Liver (tissue), 9 donors: Measurements from ENCODE around the gene MGME1. TPM values are rescaled to one million over a fixed set of nuclear protein-coding genes. Genes with fewer than 3 reads are reported as not detected.

Source experiments
- DNase-seq: peaks from one replicate; pipeline ENCODE4 v3.0.0-alpha.2; 2017; ENCODE audit warnings: low spot score
- H3K27ac ChIP-seq, 2 donors: one replicate each; pipeline ENCODE4 v1.7.0; 2013; ENCODE audit warnings: inconsistent platforms in 2 of 2, low read length in 2 of 2, control low read depth in 1 of 2, low read depth in 1 of 2, mild to moderate bottlenecking in 1 of 2
- H3K27me3 ChIP-seq, 4 donors: one replicate each; pipeline versions ENCODE4 v1.6.1 to v1.7.0; 2013; ENCODE audit warnings: low read length in 3 of 4, inconsistent platforms in 1 of 4, mild to moderate bottlenecking in 1 of 4, moderate library complexity in 1 of 4; ENCODE audit not compliant: control insufficient read depth in 4 of 4, insufficient read depth in 4 of 4
- H3K36me3 ChIP-seq, 4 donors: one replicate each; pipeline versions ENCODE4 v1.6.1 to v1.7.0; 2013; ENCODE audit warnings: low read length in 3 of 4, mild to moderate bottlenecking in 3 of 4, low read depth in 1 of 4, moderate library complexity in 1 of 4; ENCODE audit not compliant: control insufficient read depth in 4 of 4, insufficient read depth in 3 of 4
- H3K4me1 ChIP-seq, 4 donors: one replicate each; pipeline versions ENCODE4 v1.6.1 to v1.7.0; 2013; ENCODE audit warnings: low read length in 3 of 4, mild to moderate bottlenecking in 3 of 4, moderate library complexity in 1 of 4; ENCODE audit not compliant: control insufficient read depth in 4 of 4, insufficient read depth in 4 of 4
- H3K4me3 ChIP-seq, 3 donors: one replicate each; pipeline versions ENCODE4 v1.6.1 to v1.7.0; 2013; ENCODE audit warnings: low read length in 3 of 3, control low read depth in 1 of 3, low read depth in 1 of 3, mild to moderate bottlenecking in 1 of 3
- H3K9ac ChIP-seq, 2 donors: one replicate each; pipeline ENCODE4 v1.7.0; 2013; ENCODE audit warnings: low read length in 2 of 2, mild to moderate bottlenecking in 2 of 2, moderate library complexity in 2 of 2, control low read depth in 1 of 2, low read depth in 1 of 2
- H3K9me3 ChIP-seq, 4 donors: one replicate each; pipeline versions ENCODE4 v1.6.1 to v1.7.0; 2013; ENCODE audit warnings: low read length in 3 of 4; ENCODE audit not compliant: control insufficient read depth in 4 of 4
- EGR1 ChIP-seq, 2 donors: IDR thresholded peaks; 2 replicates each; pipeline ENCODE4 v1.6.1; 2016 to 2018; ENCODE audit warnings: antibody characterized with exemption in 2 of 2, low read depth in 2 of 2
- FOXA1 ChIP-seq: IDR thresholded peaks from 2 replicates; pipeline ENCODE4 v1.6.1; 2016; ENCODE audit warnings: antibody characterized with exemption
- FOXA2 ChIP-seq: IDR thresholded peaks from 2 replicates; pipeline ENCODE4 v1.6.1; 2016; ENCODE audit warnings: antibody characterized with exemption
- GABPA ChIP-seq, 2 donors: IDR thresholded peaks in 1 of 2; conservative IDR thresholded peaks in 1 of 2; 2 replicates each; pipeline ENCODE4 v1.6.1; 2016; ENCODE audit warnings: antibody characterized with exemption in 2 of 2, mild to moderate bottlenecking in 1 of 2, moderate library complexity in 1 of 2
- HNF4A ChIP-seq, 2 donors: conservative IDR thresholded peaks; 2 replicates each; pipeline ENCODE4 v1.6.1; 2016; ENCODE audit warnings: antibody characterized with exemption in 2 of 2, mild to moderate bottlenecking in 2 of 2
- HNF4G ChIP-seq: IDR thresholded peaks from 2 replicates; pipeline ENCODE4 v1.6.1; 2016; ENCODE audit warnings: antibody characterized with exemption
- NR2F2 ChIP-seq: IDR thresholded peaks from 2 replicates; pipeline ENCODE4 v1.6.1; 2016; ENCODE audit warnings: antibody characterized with exemption
- RAD21 ChIP-seq, 2 donors: IDR thresholded peaks; 2 replicates each; pipeline ENCODE4 v1.6.1; 2016; ENCODE audit warnings: antibody characterized with exemption in 2 of 2, mild to moderate bottlenecking in 2 of 2
- RXRA ChIP-seq, 2 donors: IDR thresholded peaks; 2 replicates each; pipeline ENCODE4 v1.6.1; 2017 to 2018; ENCODE audit warnings: antibody characterized with exemption in 2 of 2, mild to moderate bottlenecking in 1 of 2
- SP1 ChIP-seq: IDR thresholded peaks from 2 replicates; pipeline ENCODE4 v1.6.1; 2018; ENCODE audit warnings: antibody characterized with exemption, mild to moderate bottlenecking
- TAF1 ChIP-seq: conservative IDR thresholded peaks from 2 replicates; pipeline ENCODE4 v1.6.1; 2016; ENCODE audit warnings: antibody characterized with exemption, mild to moderate bottlenecking
- WGBS: extraction: QIAGEN DNeasy Blood & Tissue Kit; methylation state at CpG from one replicate; pipeline ENCODE4 v1.1.7; 2013; 5-methylcytosine and 5-hydroxymethylcytosine counted together
- polyA plus RNA-seq, 2 donors: library from polyadenylated mRNA; stranded (reverse) in 1 of 2; unstranded in 1 of 2; fragments of 200-250 nt in 1 of 2; fragments of >200 nt in 1 of 2; fragmentation: Nextera tagmentation in 1 of 2; extraction: Ambion mirVana in 1 of 2; gene quantifications; one replicate each; pipeline versions ENCODE4 v1.2.1 to v1.2.3, GENCODE V29; 2013 to 2015
- total RNA-seq, 2 donors: library from RNA; depleted of rRNA; stranded (reverse); fragments of >200 nt; gene quantifications; one replicate each; pipeline ENCODE4 v1.2.3, GENCODE V29; 2014
- TF ChIP-seq, protein P1 (sequence below): IDR thresholded peaks from 2 replicates; pipeline ENCODE4 v1.6.1; 2016; ENCODE audit warnings: antibody characterized with exemption, mild to moderate bottlenecking
- TF ChIP-seq, protein P2 (sequence below): IDR thresholded peaks from 2 replicates; pipeline ENCODE4 v1.6.1; 2016; ENCODE audit warnings: antibody characterized with exemption
- TF ChIP-seq, protein P3 (sequence below): fragments of 150-350 bp; IDR thresholded peaks from 2 replicates; pipeline ENCODE4 v1.5.1; 2017; ENCODE audit warnings: improper control_type of control experiment, low read depth, low read length; ENCODE audit not compliant: missing input control
- TF ChIP-seq, protein P4 (sequence below): IDR thresholded peaks from 2 replicates; pipeline ENCODE4 v1.6.1; 2016; ENCODE audit warnings: antibody characterized with exemption
- TF ChIP-seq, protein P5 (sequence below): IDR thresholded peaks from 2 replicates; pipeline ENCODE4 v1.6.1; 2016; ENCODE audit warnings: antibody characterized with exemption
- donor health status: healthy.
- donor health status: healthy.
- donor health status: healthy.
- donor health status: healthy.
- donor health status: healthy.

The MGME1 gene
- total and polyA plus RNA-seq, 4 donors, result 4.2 to 26.8 (median 6.7) TPM

DNA sequence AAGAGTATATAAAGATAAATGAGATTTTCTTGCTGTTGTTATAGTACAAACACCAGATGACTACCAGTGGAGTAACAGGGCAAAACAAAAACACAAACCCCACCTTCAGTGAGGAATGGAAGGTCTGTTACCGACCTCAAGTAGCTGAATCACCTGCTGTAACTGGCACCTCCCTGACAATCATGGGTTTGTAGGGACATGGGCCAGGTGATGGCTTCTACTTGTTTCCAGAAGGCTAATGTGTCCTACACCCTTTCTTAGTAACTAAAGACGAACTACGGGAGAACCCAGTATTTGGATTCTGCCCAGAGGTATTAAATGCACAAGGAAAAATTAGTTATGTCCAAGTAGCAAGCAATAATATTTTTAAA lies 27.0 kb upstream of the MGME1 start:
- Histone ChIP-seq H3K36me3 (peaks cover 3 to 45% (median 34%) of the 10 kb centered on the region in 4 donors), H3K27ac (no peak overlapping the region), H3K9ac (no peak overlapping the region), H3K4me3 (no peak overlapping the region), H3K9me3 (no peaks in the 10 kb centered on the region), H3K27me3 (no peaks in the 10 kb centered on the region), H3K4me1 (peaks cover 0 to 17% (median 3%) of the 10 kb centered on the region in 4 donors)
- DNase-seq, result no peak
- WGBS, result 89% methylated on average over 3 of the region's 3 CpGs
- TF ChIP-seq GABPA (IDR thresholded peaks at IDR 0.05 in 1 of 2, conservative IDR thresholded peaks at IDR 0.05 in 1 of 2), result no peak
- TF ChIP-seq, protein P1, sequence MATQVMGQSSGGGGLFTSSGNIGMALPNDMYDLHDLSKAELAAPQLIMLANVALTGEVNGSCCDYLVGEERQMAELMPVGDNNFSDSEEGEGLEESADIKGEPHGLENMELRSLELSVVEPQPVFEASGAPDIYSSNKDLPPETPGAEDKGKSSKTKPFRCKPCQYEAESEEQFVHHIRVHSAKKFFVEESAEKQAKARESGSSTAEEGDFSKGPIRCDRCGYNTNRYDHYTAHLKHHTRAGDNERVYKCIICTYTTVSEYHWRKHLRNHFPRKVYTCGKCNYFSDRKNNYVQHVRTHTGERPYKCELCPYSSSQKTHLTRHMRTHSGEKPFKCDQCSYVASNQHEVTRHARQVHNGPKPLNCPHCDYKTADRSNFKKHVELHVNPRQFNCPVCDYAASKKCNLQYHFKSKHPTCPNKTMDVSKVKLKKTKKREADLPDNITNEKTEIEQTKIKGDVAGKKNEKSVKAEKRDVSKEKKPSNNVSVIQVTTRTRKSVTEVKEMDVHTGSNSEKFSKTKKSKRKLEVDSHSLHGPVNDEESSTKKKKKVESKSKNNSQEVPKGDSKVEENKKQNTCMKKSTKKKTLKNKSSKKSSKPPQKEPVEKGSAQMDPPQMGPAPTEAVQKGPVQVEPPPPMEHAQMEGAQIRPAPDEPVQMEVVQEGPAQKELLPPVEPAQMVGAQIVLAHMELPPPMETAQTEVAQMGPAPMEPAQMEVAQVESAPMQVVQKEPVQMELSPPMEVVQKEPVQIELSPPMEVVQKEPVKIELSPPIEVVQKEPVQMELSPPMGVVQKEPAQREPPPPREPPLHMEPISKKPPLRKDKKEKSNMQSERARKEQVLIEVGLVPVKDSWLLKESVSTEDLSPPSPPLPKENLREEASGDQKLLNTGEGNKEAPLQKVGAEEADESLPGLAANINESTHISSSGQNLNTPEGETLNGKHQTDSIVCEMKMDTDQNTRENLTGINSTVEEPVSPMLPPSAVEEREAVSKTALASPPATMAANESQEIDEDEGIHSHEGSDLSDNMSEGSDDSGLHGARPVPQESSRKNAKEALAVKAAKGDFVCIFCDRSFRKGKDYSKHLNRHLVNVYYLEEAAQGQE, result no peak
- TF ChIP-seq, protein P2, sequence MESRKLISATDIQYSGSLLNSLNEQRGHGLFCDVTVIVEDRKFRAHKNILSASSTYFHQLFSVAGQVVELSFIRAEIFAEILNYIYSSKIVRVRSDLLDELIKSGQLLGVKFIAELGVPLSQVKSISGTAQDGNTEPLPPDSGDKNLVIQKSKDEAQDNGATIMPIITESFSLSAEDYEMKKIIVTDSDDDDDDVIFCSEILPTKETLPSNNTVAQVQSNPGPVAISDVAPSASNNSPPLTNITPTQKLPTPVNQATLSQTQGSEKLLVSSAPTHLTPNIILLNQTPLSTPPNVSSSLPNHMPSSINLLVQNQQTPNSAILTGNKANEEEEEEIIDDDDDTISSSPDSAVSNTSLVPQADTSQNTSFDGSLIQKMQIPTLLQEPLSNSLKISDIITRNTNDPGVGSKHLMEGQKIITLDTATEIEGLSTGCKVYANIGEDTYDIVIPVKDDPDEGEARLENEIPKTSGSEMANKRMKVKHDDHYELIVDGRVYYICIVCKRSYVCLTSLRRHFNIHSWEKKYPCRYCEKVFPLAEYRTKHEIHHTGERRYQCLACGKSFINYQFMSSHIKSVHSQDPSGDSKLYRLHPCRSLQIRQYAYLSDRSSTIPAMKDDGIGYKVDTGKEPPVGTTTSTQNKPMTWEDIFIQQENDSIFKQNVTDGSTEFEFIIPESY, result no peak
- TF ChIP-seq NR2F2, result no peak
- no peak for TF ChIP-seq HNF4G
- TF ChIP-seq SP1, result no peak
- no peak for TF ChIP-seq EGR1 (IDR thresholded peaks at IDR 0.05; ENCODE audit: low read depth in 2 of 2)
- TF ChIP-seq, protein P3, sequence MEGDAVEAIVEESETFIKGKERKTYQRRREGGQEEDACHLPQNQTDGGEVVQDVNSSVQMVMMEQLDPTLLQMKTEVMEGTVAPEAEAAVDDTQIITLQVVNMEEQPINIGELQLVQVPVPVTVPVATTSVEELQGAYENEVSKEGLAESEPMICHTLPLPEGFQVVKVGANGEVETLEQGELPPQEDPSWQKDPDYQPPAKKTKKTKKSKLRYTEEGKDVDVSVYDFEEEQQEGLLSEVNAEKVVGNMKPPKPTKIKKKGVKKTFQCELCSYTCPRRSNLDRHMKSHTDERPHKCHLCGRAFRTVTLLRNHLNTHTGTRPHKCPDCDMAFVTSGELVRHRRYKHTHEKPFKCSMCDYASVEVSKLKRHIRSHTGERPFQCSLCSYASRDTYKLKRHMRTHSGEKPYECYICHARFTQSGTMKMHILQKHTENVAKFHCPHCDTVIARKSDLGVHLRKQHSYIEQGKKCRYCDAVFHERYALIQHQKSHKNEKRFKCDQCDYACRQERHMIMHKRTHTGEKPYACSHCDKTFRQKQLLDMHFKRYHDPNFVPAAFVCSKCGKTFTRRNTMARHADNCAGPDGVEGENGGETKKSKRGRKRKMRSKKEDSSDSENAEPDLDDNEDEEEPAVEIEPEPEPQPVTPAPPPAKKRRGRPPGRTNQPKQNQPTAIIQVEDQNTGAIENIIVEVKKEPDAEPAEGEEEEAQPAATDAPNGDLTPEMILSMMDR, result no peak
- TF ChIP-seq FOXA1, result no peak
- no peak for TF ChIP-seq FOXA2
- TF ChIP-seq, protein P4, sequence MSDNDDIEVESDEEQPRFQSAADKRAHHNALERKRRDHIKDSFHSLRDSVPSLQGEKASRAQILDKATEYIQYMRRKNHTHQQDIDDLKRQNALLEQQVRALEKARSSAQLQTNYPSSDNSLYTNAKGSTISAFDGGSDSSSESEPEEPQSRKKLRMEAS, result no peak
- TF ChIP-seq, protein P5, sequence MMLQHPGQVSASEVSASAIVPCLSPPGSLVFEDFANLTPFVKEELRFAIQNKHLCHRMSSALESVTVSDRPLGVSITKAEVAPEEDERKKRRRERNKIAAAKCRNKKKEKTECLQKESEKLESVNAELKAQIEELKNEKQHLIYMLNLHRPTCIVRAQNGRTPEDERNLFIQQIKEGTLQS, result no peak
- TF ChIP-seq RXRA (IDR thresholded peaks at IDR 0.05), result no peak
- TF ChIP-seq HNF4A (conservative IDR thresholded peaks at IDR 0.05), result no peak
- no peak for TF ChIP-seq RAD21 (IDR thresholded peaks at IDR 0.05)
- TF ChIP-seq TAF1, result no peak

DNA sequence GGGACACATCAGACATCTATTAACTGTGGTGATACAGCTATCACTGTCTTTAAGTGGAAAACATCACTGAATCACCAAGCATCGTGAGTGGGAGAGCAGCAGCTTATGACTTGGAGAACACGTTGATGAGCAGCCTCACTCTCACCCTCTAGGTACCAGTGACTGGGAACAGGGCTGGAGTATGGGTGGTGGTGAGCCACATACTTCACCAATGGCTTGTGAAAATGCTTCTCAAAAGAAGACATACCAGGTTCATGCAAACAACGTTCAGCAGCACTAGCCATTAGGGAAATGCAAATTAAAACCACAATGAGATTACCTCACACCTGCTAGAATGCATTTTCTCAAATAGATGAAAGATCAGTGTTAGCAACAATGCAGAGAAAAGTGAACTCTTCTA lies 25.5 kb upstream of the MGME1 start:
- DNase-seq, result no peak
- TF ChIP-seq EGR1 (IDR thresholded peaks at IDR 0.05; ENCODE audit: low read depth in 2 of 2) (no peak), FOXA2 (no peak), RAD21 (IDR thresholded peaks at IDR 0.05) (no peak)
- TF ChIP-seq, protein P4, result no peak
- Histone ChIP-seq H3K9ac (no peak overlapping the region), H3K4me1 (peaks cover 0 to 17% (median 4%) of the 10 kb centered on the region in 4 donors), H3K27ac (no peak overlapping the region), H3K27me3 (no peaks in the 10 kb centered on the region), H3K4me3 (no peak overlapping the region), H3K9me3 (no peaks in the 10 kb centered on the region), H3K36me3 (peaks cover 4 to 55% (median 42%) of the 10 kb centered on the region in 4 donors)
- 70% methylated on average over 3 of the region's 3 CpGs for WGBS
